Stimulated activated naive CD4-positive, alpha-beta T cell (primary cell): ENCODE results near the gene ZNF23.
"Not testable (repeated sequence)": the region's sequence is repeated elsewhere in the genome, so short reads cannot be mapped to it uniquely, and the experiment has no call there.

Experiments used
- DNase-seq, 6 experiments: peaks; one replicate each; lab custom pipeline; 2025; lab: John Stamatoyannopoulos, UW

The ZNF23 gene

DNA sequence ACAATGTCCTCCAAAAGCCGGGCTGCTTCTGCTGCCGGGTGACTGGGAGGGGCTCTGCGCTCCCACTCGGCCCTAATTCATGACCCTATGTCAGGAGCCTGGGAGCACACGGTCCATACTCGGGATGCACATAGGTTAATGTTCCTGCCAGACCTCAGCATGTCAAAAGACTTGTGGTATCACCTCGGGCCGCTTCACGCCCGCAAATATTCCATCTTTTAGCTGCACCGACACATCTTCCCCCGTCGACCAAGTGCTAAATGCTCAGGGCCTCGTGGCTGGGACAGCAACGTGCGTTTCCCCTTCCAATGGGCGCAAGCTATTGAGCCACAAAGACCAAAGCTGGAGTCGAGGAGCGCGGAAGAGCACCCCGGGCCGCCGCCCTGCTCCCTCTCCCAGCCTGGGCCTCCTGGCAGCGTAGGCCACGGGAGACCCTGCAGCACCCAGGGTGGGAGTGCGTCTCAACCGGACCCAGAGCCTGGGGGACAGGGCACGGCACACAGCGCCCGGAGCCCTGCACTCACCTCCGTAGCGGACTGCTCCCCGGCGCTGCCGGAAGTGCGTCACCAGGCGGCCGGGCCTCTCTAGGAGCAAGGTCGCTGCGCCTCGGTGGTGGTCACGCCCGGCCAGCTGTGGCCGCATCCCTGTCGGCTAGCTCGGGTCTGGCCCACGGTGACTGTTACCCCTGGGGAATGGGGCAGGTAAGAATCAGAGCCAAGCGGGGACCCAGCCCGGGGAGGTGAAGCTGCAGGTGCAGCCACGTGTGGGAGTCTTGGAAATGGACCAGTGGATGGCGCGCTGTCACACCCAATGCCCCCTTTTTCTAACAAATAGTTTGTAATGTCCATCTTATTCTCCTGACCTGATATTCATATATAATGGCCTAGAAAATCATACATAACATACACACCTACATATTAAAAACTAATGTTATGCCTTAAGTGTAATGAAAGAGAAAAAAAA is at the start of gene ZNF23:
Gene ZNF23, minus strand, starts transcription at position 562 of the 963 bp plus-strand sequence. CDS start 5,451 bp downstream, outside the sequence.
- DNase-seq, result peak; percentile 29 to 72 (median 65)

DNA sequence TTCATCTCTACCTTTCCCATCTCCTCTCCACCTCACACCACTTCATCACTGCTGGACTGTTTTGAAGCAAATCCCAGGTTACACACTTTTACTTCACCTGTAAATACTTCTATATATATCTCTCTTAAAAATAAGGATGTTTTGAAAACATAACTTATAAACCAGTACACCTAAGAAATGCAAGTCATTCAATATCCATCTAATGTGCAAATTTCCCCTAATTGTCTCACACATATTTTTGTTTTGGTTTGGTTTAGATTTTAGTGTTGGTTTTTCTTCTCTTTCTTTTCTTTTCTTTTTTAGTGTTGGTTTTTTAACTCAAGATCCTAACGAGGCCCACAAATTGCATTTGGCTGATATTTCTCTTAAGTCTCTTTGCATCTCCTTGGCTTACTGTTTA is 45.0 kb upstream of the ZNF23 start:
- DNase-seq, result no peak

DNA sequence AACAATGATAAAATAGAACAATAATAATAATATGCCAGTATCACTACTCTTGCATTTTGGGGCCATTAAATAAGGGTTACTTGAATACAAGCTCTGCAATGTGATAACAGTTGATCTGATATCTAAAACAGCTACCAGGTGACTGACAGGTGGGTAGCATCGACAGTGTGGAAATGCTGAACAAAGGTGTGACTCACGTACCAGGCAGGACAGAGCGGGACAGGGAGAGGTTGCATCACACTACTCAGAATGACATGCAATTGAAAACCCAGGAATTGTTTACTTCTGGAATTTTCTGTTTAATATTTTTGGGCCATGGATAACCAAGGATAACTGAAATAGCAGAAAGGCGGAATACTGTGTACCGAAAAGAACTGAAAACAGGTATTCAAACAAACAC is 42.9 kb upstream of the ZNF23 start:
- DNase-seq, result no peak

DNA sequence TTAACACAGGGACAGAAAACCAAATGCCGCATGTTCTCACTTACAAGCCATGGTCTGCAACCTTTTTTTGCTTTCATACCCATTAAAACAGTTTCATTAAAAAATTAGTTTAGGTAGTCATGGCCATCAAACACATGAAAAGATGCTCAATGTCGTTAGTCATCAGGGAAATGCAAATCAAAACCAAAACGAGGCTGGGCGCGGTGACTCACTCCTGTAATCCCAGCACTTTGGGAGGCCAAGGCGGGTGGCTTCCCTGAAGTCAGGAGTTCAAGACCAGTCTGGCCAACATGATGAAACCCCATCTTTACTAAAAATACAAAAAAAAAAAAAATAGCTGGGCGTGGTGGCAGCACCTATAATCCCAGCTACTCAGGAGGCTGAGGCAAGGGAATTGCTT is 42.0 kb upstream of the ZNF23 start:
- not testable (repeated sequence) for DNase-seq

DNA sequence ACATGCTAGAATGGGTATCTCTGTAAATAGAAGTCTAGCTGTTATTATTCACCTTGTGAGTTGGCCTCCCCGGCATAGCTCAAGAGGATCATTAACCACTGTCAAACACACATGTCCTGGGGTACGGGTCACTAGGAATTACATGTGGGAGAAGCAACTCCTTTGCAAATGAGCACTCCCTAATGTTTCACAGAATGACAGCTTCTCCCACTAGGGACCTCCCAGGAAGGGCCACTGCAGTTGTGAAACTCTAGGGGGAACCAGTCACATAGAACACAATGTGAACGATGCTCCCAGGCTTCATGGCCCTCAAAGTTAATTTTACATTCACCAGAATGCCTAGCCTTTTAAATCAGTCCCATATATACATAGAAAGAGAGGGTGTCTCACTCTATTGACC is 39.5 kb upstream of the ZNF23 start:
- no peak for DNase-seq

DNA sequence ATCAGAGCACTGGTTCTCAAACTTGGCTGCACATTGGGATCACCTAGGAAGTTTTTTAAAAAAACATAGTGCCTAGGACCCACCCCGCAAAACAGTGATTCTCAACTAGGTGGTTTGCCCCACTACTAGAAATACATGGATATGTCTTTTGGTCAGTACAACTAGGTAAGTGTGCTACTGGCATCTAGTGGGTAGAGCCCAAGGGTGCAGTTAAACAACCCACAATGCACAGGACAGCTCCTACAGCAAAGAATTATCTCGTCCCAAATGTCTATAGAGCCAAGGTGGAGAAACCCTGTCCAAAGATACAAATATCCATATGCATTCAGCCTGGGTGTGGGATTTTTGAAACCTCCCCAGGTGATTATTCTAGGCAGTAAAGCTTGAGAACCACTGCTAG is 38.9 kb upstream of the ZNF23 start:
- no peak for DNase-seq

DNA sequence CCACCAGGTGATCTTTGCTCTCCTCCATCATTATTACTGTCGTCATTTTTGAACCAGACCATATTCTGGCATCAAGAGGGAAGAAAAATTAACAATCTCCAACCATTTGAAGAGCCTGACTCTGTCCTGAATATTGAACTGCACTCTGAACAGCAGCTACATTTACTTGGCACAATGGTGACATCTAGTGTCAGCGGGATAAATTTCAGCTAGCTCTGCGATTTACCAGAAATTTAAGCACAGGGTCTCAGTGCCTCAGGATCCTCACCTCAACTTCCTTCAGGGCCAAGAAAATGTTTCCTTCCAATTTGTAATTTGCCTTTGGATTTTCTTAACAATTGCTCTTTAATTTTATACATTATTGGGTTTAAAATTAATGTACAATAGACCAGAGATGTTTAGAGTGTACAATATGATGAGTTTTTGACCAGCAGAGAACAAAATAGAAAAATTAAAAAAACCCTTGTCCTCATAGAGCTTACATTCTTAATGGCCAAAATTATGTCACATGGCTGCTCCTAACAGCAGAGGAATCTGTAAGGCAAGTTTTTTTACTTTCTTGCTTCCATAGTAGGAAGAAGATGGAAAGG is 37.8 kb upstream of the ZNF23 start:
- peak; percentile 2 to 56 (median 40) for DNase-seq

DNA sequence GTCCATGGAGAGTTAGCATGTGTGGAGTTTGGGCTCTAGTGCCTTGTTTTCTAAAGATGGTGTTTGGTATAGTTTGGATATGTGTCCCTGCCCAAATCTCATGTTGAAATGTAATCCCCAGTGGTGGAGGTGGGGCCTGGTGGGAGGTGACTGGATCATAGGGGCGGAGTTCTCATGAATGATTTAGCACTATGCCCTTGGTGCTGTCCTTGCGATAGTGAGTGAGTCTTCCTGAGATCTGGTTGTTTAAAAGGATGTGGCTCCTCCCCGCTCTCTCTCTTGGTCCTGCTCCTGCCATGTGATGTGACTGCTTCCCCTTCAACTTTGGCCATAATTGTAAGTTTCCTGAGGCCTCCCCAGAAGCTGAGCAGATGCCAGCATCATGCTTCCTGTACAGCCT is 36.0 kb upstream of the ZNF23 start:
- no peak for DNase-seq

DNA sequence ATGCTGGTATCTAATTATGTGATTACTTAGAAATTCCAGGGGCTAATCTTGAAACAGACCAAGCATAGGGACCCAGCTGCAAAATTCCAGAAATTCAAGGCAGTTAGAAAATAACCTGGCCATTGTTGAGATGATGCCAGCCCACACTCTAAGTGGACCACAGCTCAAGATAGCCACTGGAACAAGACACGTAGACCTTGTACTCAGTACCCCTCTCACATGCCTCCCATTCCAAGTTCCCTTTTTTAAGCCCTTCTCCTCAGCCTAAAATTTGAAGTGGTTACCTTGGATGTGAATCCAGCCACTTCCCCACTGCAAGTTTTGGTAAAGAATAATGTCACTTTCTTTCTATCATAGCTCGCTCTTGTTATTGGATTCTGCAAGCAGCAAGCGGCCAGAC is 31.2 kb upstream of the ZNF23 start:
- no peak for DNase-seq

DNA sequence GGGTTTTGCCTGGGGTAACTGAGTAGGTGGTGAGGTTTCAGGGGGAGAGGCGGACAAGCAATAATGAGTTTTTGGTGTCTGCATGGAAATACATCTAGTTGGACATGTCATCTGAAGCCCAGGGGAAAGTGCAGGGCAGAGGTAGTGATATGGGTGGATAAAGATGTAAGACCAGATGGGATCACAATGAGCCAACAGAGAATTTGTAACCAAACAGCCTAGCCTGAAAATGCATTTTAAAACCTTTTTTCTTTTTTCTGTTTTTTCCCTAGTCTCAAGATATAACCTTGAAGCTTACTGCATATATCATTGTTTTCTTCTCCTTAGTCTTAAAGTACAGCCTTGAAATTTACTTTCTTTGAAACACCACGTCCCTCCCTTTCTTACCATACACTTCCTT is 30.7 kb upstream of the ZNF23 start:
- DNase-seq, result no peak

DNA sequence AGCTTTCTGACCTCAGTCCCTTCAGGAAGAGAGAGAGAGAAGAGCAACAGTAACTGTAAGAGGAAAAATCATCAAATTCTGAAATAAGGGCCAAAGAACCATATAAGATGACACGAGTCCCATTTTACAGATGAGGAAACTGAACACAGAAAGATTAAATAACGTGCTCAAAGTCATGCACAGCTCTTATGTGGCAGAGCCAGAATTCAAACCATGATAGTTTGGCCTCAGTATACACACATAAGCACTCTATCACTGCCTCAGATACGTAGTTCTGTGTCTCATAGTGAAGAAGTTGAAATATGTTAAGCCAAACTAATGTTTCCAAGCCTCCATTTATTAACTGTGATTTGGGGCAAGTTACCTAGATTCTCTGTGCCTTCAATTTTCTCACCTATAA is 29.0 kb upstream of the ZNF23 start:
- DNase-seq, result no peak

DNA sequence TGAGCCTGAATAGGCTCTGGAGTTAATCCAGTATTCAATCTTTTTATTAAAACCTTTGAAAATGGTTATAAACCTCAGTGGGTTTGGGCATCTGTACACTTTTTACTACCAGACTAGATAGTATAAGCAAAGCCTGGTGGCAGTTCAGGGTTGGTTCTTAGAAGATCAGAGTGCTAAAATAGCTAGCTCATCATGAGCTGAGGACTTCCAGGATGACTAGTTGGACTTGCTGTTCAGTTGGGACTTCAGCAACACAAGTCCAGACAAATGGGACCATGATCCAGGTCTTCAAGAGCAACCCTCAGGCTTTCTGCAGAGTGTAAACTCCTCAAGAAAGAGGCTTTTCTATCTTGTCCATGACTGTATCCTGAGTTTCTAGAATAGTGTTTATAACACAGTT is 28.3 kb upstream of the ZNF23 start:
- DNase-seq, result no peak

DNA sequence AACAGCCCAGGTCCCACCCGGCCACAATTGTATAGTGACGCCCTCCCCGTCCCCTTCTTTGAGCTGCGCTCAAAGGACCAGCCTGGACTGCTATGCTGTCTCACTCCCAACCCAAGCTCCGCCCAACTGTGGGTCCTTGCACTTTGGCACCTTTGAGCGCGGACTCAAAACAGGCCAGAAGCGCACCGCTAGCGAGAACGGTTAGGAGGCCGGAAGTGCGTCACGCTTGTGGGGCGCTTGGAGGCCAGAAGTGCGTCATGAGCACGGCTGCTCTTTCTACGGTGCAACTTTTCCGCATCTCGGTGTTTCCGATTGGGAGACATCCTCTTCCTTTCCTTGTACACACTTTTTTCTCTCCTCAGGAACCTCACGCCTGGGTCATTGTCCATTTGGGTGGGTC is 27.1 kb upstream of the ZNF23 start, which contains the start of gene ZNF19:
Gene ZNF19, minus strand, starts transcription at position 203 of the 400 bp plus-strand sequence. CDS start 7,210 bp downstream, outside the sequence.
- DNase-seq, result no peak

DNA sequence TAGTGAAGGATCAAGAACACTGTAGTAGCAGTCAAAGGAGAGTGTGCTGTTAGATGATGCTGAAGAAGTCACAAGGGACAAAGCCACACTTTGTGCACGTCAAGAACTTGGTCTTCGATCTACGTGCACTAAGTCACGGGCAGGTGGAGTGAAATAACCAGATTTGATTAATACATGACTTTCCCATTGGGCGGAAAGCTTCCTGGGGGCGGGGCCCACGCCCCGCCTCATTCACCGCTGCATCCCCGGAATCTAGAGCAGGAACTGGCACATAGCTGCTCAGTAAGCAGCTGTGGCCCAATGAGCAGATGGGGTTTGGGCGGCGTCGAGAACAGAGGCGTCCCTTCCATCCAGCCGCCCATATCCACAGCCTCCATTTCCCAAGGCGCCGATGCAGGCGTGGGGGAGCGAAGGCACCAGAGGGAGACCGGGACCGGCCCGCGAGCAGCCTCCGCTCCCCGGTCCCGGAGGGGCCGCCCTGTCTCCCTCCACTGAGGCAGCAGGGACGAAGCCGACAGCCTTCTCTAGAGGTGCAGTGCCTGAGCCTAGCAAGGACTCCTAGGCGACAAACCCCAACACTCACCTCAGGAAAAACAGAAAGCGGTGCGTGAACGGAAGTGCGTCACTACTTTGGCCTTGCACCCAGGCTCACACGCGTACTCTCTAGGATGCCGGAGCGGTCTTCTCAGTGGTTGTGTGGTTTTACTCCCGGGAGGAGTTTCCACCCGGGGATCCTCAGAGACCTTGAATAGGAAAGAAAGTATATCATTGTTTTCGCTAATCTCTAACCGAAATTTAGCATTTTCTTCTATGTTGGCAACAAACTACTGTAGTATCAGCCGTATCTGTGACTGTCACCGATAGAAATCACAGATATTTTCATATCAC is 22.2 kb upstream of the ZNF23 start:
- DNase-seq, result peak; percentile 73 to 91 (median 83)

DNA sequence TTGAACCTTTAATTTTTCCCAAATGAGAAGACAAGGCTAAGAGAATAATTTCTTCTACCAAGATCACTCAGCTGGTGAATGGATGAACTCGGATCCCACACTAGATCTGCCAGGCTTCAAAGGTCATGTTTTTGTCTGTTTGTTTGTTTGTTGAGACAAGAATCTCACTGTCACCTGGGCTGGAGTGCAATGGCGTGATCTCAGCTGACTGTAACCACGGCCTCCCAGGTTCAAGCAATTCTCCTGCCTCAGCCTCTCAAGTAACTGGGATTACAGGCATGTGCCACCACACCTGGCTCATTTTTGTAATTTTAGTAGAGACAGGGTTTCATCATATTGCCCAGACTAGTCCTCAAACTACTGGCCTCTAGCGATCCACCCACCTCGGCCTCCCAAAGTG is 20.5 kb upstream of the ZNF23 start:
- DNase-seq, result no peak

DNA sequence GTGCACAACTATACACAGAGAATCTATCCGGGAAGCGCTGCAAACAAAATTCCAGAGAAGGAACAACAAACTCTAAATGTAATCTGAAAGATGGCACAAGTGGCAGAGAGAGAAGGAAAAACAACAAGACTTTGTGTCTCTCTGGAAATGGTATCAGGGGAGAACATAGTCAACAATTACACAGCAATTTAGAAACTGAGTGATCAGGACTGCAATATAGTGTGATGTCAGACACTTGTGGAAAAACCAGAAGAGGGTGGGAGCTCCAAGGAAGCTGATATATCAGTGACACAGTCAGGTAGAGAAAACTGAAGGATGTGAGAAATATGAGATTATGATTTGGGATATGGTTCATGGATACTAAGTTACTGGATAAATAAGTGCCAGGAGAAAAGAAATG is 18.9 kb upstream of the ZNF23 start:
- DNase-seq, result no peak

DNA sequence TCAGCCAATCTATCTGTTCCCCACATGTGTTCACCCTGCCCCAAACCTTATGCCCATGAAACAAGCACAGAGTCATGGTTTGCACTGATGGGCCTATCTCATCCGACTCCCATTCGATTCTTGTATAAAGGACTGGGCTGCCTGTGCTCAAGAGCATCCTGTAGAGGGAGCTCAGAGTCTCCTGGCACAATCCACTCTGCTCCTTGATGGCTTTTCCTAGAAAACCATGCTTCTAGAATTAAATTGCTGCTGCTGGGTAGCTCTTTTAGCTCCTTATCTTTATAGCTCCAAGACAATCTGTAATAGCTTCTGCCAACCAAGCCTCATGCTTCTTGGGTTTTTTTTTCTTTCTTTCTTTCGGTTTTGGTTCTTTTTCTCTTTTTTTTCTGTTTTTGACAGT is 17.4 kb upstream of the ZNF23 start:
- DNase-seq, result no peak

DNA sequence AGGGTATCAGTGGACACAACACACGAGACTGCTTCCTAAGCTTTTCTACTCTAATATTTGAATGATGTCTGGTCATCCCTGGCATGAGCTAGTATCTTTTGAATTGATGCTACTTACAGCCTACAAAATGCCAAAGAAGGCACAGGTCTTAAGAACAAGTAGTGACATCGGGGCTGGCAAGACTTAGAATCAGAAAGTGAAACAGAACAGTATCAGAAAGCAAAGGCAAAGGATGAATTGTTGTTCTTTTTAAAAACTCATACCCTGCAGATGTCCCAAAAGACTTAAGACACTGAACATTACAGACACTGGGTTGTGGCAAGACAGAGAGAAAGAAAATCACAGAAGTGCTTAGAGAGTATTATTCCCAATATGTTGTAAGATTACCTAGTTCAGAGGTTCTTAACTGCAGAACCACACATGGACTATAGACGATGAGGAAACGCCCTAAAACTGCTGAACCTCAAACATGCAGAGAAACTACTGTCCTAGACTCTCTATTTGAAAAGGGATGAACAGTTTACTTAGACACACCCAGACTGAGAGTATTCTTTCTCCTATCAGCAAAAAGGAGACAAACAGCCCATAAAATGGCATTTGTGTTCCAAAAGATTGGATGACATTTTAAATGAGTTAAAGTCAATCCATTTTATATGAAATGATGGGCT is 14.5 kb upstream of the ZNF23 start:
- DNase-seq, result no peak

DNA sequence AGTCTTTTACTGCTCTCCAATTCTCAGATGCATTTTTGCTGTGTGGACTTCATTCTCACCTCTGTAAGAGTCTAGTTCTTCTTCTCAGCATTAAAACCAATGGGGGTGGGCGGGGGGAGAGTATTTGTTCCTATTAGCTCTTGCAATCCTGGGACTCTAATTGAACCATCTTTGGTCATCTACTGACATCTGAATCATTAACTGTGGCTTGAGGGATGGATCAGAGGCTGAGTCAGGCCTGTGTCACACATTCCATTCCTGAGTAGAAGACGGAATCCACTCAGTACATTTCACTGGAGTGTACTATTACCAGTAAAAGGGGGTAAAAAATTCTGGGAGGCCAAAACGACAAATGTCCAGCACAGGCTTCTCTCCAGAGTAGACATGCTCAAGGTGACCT is 12.8 kb upstream of the ZNF23 start:
- no peak for DNase-seq

DNA sequence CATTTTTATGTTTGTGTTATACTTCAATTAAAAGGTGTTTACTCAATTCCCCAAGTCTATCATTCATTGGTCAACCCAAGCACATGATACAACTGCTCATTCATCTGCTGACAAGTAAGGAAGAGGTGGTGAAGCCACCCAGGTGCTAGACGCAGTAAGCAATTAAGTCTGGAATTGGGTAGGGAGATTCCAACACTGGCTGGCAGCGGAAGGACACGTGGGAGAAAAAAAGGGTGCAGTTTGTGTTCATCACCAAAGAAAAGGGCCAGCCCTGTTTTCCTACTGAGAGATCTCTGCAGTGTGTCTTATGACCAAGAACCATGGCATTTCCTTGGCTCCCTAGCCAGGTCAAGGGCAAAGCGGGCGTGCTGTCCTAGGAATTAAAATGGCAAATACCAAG is 11.8 kb upstream of the ZNF23 start:
- DNase-seq, result no peak

DNA sequence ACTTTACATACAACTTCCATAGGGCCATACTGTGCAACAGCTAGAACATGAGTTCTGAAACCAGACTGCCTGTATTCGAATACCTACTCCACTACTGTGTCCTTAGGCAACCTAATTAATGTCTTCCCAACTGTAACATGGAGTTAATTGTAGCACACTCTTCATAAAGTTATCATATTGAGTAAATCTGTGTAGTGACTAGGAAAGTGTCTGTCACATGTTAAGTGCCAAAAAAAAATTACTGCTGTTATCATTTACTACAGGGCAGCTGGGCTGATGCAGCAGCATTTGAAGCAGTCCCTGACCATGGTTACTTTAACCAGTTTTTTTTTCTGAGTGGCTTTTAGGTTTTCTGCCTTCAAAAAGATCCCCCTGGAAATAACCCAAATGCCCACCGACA is 10.9 kb upstream of the ZNF23 start:
- no peak for DNase-seq

DNA sequence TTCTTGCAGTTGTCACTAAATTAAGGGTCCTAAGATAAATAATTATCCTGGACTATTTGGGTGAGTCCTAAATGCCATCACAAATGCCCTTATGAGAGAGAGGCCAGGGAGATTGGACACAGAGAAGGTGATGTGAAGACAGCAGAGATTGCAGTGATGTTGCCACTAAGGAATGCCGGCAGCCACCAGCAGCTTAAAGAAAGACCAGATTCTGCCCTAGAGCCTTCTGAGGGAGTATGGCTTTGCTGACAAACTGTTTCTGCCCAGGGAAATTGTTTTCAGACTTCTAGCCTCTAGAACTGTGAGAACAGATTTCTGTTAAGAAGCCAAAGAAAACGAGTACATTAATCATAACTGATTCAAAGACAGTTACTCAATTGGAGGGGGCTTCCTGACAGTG is 10.0 kb upstream of the ZNF23 start:
- no peak for DNase-seq
